Measurements from ENCODE around the gene PPP2R5D. TPM values are rescaled to one million over a fixed set of nuclear protein-coding genes. Genes with fewer than 3 reads are reported as not detected.
"Not testable (repeated sequence)": the region's sequence is repeated elsewhere in the genome, so short reads cannot be mapped to it uniquely, and the experiment has no call there.

PPP2R5D gene
- total and polyA plus RNA-seq, 2 of the 8 experiments (the other 6 are each of a cell fraction or from before 2014, with no cell fraction given) = 52.1 to 55.7 TPM

DNA sequence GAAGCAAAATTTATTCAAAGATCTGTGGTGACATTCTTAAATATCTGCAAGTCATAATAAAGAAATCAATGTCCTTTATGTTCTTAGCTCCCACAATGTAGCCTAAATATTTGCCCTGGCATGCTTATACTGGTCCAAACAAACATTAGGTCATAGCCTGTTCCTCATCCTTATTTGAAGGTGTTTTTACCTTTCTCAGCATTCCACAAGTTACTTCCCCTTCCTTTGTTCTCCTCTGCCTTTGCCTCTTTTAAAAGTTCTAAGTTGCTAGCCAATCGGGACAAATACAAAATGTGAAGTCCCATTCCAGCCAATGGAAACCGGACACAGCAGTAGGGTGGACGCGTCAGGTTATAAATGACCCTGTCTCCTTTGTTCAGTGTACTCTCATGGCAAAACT lies 30.0 kb upstream of the PPP2R5D start:
- H2AFZ ChIP-seq (ENCODE audit: low read length); FAIRE-seq; H3K9ac ChIP-seq (replicated peaks in 1 of 4; ENCODE audit: extremely low read depth in 1 of 4, low read depth in 3 of 4, low read length in 3 of 4); H2BK5ac ChIP-seq (ENCODE audit: low read depth, low read length); H3K27me3 ChIP-seq (replicated peaks in 1 of 4; ENCODE audit: control insufficient read depth in 3 of 4, extremely low read depth in 1 of 4, insufficient read depth in 3 of 4, low read length in 3 of 4); H3K79me2 ChIP-seq (ENCODE audit: control insufficient read depth in 1 of 2, insufficient read depth in 2 of 2, low read length in 2 of 2); H3K79me1 ChIP-seq (ENCODE audit: low read depth, low read length); H3K23ac ChIP-seq (ENCODE audit: insufficient read length); H3K4me1 ChIP-seq (replicated peaks in 1 of 4; ENCODE audit: control insufficient read depth in 3 of 4, insufficient read depth in 4 of 4, low read length in 3 of 4); H4K20me1 ChIP-seq (replicated peaks in 1 of 2; ENCODE audit: control insufficient read depth in 1 of 2, insufficient read depth in 2 of 2, low read length in 2 of 2); H3K18ac ChIP-seq (ENCODE audit: extremely low read depth, low read length); H3K27ac ChIP-seq (ENCODE audit: low read depth, low read length); H4K8ac ChIP-seq (ENCODE audit: extremely low read depth, insufficient read depth, low read length); H3K14ac ChIP-seq (ENCODE audit: insufficient read length); H2BK12ac ChIP-seq (ENCODE audit: low read depth, low read length); H4K91ac ChIP-seq (replicated peaks; ENCODE audit: insufficient read length, low read length); DNase-seq (ENCODE audit: low read depth in 1 of 2, low spot score in 2 of 2); H3K9me3 ChIP-seq (ENCODE audit: insufficient read depth in 2 of 2, low read depth in 1 of 2, low read length in 1 of 2); H3K4ac ChIP-seq (replicated peaks; ENCODE audit: insufficient read length, low read depth, low read length); H3K4me3 ChIP-seq (ENCODE audit: extremely low read depth in 1 of 4, insufficient read depth in 2 of 4, low read depth in 3 of 4, low read length in 4 of 4); H4K5ac ChIP-seq (ENCODE audit: insufficient read length, low read depth, low read length); H2AK5ac ChIP-seq (ENCODE audit: low read depth, low read length); H3K4me2 ChIP-seq (ENCODE audit: insufficient read depth in 1 of 2, low read depth in 2 of 2, low read length in 2 of 2); H3K56ac ChIP-seq (replicated peaks; ENCODE audit: insufficient read length, low read depth, low read length); H2BK20ac ChIP-seq (ENCODE audit: low read length); H2BK120ac ChIP-seq (replicated peaks; ENCODE audit: low read depth, low read length); H3K23me2 ChIP-seq (ENCODE audit: low read depth, low read length); H3K36me3 ChIP-seq (ENCODE audit: control insufficient read depth in 2 of 4, insufficient read depth in 4 of 4, low read length in 3 of 4); H2BK15ac ChIP-seq (ENCODE audit: low read length): not testable (repeated sequence)
- CTCF ChIA-PET (ENCODE audit: partially characterized antibody) = interaction anchor here (1.2 to 2.6 kb wide), 2 partner anchors 10 to 56 kb away, joined by 3 to 7 read pairs; no protein-coding TSS in a partner anchor
- POLR2A ChIA-PET (ENCODE audit: partially characterized antibody) = interaction anchor here (0.9 to 1.5 kb wide), 3 partner anchors 9 to 24 kb away, joined by 4 to 6 read pairs (median 4); no protein-coding TSS in a partner anchor
- WGBS, 2 experiments (ENCODE audit: extremely low coverage in 1 of 2, insufficient coverage in 1 of 2, insufficient read length in 1 of 2, insufficient replicate concordance in 2 of 2, low coverage in 1 of 2, low lambda C conversion rate in 2 of 2, missing lambda C conversion rate in 1 of 2) = 86% methylated on average over 4 of the region's 4 CpGs; no CpG with 5 or more reads in 1 of the 2 experiments

All from H1 (cell line).